GM18511 (cell line): ENCODE results near the gene FNDC3B.
"Not testable (repeated sequence)": the region's sequence is repeated elsewhere in the genome, so short reads cannot be mapped to it uniquely, and the experiment has no call there.

Experiments used
- ATAC-seq: cut with Tn5 transposase; IDR thresholded peaks from one replicate; pipeline ENCODE4 v1.9.1; 2021; ENCODE audit warnings: mild to moderate bottlenecking, moderate library complexity; ENCODE audit not compliant: unreplicated experiment

The FNDC3B gene

DNA sequence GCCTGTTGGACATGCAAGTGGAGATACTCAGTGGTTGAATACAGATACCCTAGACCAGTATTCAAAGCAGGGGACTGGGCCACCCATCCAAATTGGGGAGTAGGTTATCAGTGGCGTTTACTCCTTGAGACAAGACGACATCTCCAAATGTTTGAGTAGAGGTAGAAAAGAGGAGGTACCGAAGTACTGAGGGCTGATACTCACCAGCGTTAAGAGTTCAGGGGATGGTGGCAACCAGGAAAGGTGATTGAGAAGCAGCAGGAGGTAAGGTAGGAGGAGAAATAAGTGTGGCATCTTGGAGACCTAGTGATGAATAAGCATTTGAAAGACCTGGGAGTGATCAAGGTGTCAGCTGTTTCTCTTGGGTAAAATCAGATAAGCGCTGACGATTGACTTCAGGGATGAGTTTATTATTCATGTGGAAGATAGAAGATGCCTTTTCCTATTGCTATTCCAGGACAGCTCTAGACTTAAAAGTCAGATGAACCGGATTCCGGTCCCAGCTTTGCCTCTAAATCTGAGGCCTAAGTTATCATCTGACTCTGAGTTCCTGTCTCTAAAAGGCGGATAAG lies 312.6 kb downstream of the FNDC3B start:
- ATAC-seq: no peak

DNA sequence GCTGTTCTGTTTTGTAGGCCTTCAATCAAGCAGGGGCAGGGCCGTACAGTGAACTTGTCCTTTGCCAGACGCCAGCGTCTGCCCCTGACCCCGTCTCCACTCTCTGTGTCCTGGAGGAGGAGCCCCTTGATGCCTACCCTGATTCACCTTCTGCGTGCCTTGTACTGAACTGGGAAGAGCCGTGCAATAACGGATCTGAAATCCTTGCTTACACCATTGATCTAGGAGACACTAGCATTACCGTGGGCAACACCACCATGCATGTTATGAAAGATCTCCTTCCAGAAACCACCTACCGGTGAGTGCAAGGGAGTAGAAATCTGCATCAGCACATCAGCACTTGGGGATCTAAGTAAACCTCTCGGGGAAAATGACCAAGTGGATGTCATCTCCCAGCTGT lies 313.4 kb downstream of the FNDC3B start:
- ATAC-seq: no peak

- ATAC-seq: no peak
These were observed 315.6 kb downstream of the FNDC3B start for GRCh38 chr3:172354931-172355499.

DNA sequence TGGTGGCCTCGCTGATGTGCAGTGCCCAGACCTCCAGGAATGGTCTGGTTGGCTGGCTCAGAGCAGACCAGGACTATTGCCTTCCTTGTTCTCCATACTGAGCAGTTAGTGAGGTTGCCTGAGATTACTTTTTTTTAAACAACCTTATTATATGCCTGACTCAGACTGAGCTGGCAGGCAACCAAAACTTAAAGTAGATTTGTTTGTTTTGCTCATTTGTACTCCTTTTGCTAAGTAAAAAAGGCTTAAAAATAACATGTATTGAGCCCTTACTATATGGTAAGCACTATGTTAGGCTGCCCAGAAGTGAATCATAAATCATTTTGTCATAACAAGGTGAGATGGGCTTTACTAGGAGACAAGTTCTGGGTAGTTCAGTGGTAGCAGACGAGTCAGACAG lies 316.5 kb downstream of the FNDC3B start:
- ATAC-seq: no peak

DNA sequence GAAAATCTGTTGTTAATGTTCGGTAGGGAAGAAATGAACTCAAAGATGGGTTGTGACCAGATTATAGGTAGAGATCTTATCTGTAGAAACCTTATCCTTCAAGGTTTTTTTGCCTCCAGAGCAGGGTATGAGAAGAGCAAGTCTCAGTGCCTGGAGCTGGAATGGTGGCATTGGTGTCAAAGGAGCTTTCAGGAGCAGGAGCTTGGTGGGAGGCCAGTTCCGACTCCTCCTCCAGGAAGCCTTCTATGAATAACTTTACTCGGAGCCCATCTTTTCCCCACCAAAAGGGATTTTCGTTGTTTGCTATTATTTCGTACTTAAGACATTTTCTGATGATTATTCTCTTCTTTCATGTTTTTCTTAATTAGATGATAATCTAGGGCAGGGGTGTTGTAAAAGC lies 317.0 kb downstream of the FNDC3B start:
- ATAC-seq: no peak

DNA sequence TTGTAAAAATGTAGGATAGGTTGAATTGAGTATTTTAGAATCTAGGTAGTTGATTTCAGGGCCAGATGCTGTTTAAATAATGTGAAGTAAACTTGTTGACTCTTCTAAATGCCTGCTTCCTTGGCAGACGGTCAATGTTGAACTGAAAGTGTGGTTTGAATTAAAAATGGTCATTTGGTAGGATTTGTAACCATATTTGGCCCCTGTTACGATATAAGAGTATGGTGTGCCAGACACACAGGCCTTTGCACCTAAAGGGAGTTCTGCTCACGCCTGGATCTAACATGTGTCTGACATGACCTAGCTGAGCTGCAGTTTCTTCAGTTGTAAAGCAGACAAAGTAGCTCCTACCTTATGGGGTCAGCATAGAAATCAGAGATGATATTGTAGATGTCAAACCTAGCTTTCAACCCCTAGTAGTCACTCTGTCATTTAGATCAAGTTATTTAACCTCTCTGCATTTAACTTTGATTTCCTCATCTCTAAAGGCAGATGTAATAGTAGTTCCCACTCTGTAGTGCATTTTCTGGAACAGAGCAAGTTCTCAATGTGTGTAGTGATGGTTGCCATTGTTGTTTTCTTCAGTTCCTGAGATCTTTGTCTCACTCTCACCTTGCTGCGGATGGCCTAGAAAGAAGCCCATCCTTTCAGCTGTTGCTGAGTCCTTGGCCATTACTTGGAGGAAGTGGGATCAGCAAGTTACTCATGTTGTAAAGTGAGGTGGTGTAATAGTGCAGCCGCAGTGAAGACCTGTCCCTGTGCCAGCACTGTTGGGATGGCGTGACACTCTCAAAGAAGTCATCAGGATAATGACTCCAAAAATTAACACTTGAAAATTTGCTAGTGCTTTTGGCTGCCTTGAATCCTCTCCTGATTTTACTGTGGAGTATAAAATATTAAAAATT lies 318.7 kb downstream of the FNDC3B start:
- ATAC-seq: no peak

GRCh38 chr3:172359231-172359630 lies 319.9 kb downstream of the FNDC3B start:
- no peak for ATAC-seq

- ATAC-seq: no peak
These were observed 320.6 kb downstream of the FNDC3B start for GRCh38 chr3:172359996-172360395.

GRCh38 chr3:172362583-172362982 lies 323.2 kb downstream of the FNDC3B start:
- no peak for ATAC-seq

- ATAC-seq: no peak
These were observed 325.1 kb downstream of the FNDC3B start for GRCh38 chr3:172364374-172365027.

DNA sequence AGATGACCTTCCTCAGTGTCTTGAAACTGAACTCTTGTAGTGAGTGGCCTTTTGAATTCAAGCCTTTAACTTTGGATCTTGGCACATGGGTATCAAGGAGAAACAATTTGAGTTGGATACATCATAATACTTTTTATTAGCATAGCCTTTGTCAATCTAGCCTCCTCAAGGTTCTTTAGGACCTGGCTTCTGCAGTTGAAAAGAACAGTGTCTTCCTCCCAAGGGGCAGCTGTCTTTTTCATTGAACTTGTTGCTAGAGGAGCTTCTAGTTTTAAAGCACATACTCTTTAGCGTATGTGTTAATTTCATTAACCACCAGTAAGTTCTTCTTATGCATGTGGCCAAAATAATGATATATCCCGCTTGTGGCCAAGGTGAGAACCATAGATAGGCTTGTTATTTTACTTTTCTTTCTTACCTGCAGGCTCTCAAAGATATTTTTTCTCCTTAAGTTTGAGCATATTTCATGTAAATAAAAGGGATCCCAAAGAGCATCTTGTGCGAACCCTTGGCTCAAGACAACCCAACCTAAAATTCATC lies 325.7 kb downstream of the FNDC3B start:
- ATAC-seq: no peak

DNA sequence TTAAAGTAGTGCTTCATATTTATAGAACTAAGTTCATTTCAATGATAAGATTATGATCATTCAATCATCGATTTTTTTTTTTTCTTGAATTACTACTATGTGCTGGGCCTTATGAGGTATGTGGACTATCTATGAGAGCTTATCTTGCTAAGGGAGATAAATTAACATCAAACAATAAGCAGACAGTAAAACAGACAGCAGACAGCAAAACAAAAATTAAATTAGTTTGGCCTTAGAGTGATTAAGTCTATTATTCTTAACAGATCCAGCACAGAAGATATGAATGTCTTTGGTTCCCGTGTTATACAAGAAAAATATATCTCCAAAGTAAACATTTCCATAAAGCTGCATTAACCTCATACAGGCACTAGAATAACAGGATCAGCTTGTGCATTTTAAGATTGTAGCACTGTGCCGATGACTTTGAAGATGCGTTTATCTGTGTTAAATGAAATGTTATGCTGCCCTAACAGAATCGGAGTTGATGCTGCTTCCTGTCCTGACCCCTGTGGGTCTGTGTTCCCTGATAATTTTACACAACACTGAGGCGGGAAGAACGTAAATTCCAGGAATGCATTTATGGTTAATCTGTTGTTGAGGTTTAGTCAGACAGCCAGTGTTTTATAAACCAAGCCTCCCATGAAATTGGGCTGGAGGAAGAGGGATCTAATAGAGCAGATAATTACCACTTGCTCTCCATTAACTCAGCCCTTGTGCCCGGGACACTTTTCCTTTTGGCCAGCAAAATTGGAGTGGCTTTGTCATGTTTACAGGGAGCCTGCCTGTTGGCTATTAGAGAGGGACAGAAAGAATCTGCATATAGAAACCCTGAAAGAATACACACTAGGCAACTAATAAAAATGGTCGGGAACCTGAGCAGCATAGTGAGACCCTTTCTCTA lies 328.1 kb downstream of the FNDC3B start:
- no peak for ATAC-seq

DNA sequence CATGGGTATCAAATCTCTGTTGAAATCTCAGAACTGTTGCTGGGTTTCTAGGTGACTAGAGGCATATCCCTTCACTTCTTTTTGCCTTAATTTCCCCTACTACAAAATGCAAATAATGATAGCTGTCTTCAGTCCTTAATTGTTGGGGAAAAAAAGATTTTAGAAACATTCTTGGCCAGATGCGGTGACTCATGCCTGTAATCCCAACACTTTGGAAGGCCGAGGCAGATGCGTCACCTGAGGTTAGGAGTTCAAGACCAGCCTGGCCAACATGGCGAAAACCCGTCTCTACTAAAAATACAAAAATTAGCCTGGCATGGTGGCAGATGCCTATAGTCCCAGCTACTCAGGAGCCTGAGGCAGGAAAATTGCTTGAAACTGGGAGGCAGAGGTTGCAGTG lies 329.2 kb downstream of the FNDC3B start:
- not testable (repeated sequence) for ATAC-seq

GRCh38 chr3:172369590-172370259 lies 330.3 kb downstream of the FNDC3B start:
- ATAC-seq: no peak

- ATAC-seq: no peak
These were observed 331.0 kb downstream of the FNDC3B start for GRCh38 chr3:172370419-172370818.

DNA sequence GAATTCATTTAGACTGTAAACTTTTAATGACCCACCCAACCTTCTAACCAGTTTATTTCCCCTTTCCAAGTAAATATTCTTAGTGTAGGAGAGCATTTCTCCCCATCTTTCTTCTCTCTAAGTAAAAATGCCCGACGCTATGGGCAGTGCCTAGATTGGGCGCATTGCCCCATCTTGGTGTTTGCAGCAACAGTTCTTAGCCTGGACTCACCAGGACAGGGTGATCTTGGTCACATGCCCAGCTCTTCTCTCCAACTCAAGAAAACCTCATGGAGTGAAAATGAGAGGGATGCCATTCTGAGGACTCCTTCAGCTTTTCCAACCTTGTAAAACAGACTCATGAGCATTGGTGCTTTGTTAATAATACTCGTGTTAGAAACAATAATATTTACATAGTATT lies 332.2 kb downstream of the FNDC3B start:
- no peak for ATAC-seq

GRCh38 chr3:172372895-172373294 lies 333.5 kb downstream of the FNDC3B start:
- ATAC-seq: no peak

DNA sequence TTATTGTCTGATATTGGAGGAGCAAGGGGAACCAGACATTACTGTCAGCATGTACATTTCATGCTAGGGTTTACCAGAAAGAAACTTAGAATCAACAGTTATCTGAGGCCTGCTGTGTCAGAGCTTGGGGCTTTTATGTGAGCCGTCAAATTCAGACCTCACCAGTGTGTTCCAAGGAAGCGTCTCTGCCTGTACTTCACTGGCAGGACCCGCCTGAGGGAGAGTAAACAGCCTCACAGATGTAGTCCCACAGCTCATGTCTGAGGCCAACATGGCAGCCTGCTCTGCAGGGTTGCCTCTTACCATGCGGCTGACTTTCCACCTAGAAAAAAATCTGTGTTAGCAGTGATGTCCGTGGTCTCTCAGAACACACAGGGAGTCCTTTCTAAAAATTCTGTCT lies 334.5 kb downstream of the FNDC3B start:
- no peak for ATAC-seq

GRCh38 chr3:172375206-172375850 lies 335.9 kb downstream of the FNDC3B start:
- no peak for ATAC-seq
